H1 (cell line): ENCODE data around the gene ARID2. TPM values are rescaled to one million over a fixed set of nuclear protein-coding genes. Genes with fewer than 3 reads are reported as not detected.

Experiments
- CTCF ChIA-PET: fragments of 300-600 bp; sonication (Branson Sonifier 250); formaldehyde crosslinking; loops from one replicate; lab custom pipeline; 2021; ENCODE audit not compliant: partially characterized antibody; lab: Charles Lee
- POLR2A ChIA-PET: fragments of 300-600 bp; sonication (Branson Sonifier 250); formaldehyde crosslinking; loops from one replicate; lab custom pipeline; 2021; ENCODE audit warnings: inconsistent platforms; ENCODE audit not compliant: partially characterized antibody; lab: Charles Lee
- DNase-seq, 2 experiments: peaks; one replicate each; pipeline versions ENCODE4 v3.0.0 to v3.0.0-alpha.2; 2010 to 2022; ENCODE audit warnings: low spot score in 2 of 2, low read depth in 1 of 2, mixed read lengths in 1 of 2
- FAIRE-seq: peaks from 2 replicates; lab custom pipeline; 2011; peaks lifted over from hg19 to GRCh38; lab: Jason Lieb, UNC
- H2AFZ ChIP-seq: 2 replicates; pipeline ENCODE4 v1.8.1; 2012; ENCODE audit warnings: low read length, inconsistent platforms
- H2AK5ac ChIP-seq: 2 replicates; pipeline ENCODE4 v1.6.1; 2013; ENCODE audit warnings: low read depth, low read length
- H2BK120ac ChIP-seq: replicated peaks from 2 replicates; pipeline ENCODE3; 2013; ENCODE audit warnings: low read depth, low read length, inconsistent platforms
- H2BK12ac ChIP-seq: 2 replicates; pipeline ENCODE4 v1.6.1; 2013; ENCODE audit warnings: low read depth, low read length
- H2BK15ac ChIP-seq: 2 replicates; pipeline ENCODE4 v1.6.1; 2013; ENCODE audit warnings: low read length
- H2BK20ac ChIP-seq: 2 replicates; pipeline ENCODE4 v1.6.1; 2013; ENCODE audit warnings: low read length
- H2BK5ac ChIP-seq: 2 replicates; pipeline ENCODE4 v1.6.1; 2013; ENCODE audit warnings: low read depth, low read length
- H3K14ac ChIP-seq: 2 replicates; pipeline ENCODE4 v1.6.1; 2013; ENCODE audit warnings: inconsistent platforms; ENCODE audit not compliant: insufficient read length
- H3K18ac ChIP-seq: 2 replicates; pipeline ENCODE4 v1.6.1; 2013; ENCODE audit warnings: low read length; ENCODE audit errors: extremely low read depth
- H3K23ac ChIP-seq: 2 replicates; pipeline ENCODE4 v1.6.1; 2013; ENCODE audit warnings: inconsistent platforms; ENCODE audit not compliant: insufficient read length
- H3K23me2 ChIP-seq: 2 replicates; pipeline ENCODE4 v1.6.1; 2013; ENCODE audit warnings: low read depth, low read length
- H3K27ac ChIP-seq: 2 replicates; pipeline ENCODE4 v1.6.1; 2011; ENCODE audit warnings: low read depth, low read length, inconsistent platforms
- H3K27me3 ChIP-seq, 4 experiments: replicated peaks in 1 of 4; 1 replicate in 1 of 4; 2 replicates in 3 of 4; pipeline versions ENCODE4 v1.6.1 to v1.8.1; 2011 to 2013; ENCODE audit warnings: low read length in 3 of 4, mild to moderate bottlenecking in 3 of 4, inconsistent platforms in 2 of 4, mixed read lengths in 2 of 4, moderate library complexity in 1 of 4; ENCODE audit not compliant: control insufficient read depth in 3 of 4, insufficient read depth in 3 of 4; ENCODE audit errors: extremely low read depth in 1 of 4
- H3K36me3 ChIP-seq, 4 experiments: 2 replicates each; pipeline versions ENCODE4 v1.6.1 to v1.8.1; 2011 to 2013; ENCODE audit warnings: mild to moderate bottlenecking in 4 of 4, low read length in 3 of 4, moderate library complexity in 2 of 4, control low read depth in 1 of 4, inconsistent platforms in 1 of 4; ENCODE audit not compliant: insufficient read depth in 4 of 4, control insufficient read depth in 2 of 4
- H3K4ac ChIP-seq: replicated peaks from 2 replicates; pipeline ENCODE3; 2013; ENCODE audit warnings: low read length, low read depth, mixed read lengths, inconsistent platforms; ENCODE audit not compliant: insufficient read length
- H3K4me1 ChIP-seq, 4 experiments: replicated peaks in 1 of 4; 1 replicate in 1 of 4; 2 replicates in 3 of 4; pipeline versions ENCODE4 v1.6.1 to v1.8.1; 2011 to 2013; ENCODE audit warnings: low read length in 3 of 4, inconsistent platforms in 2 of 4, mixed read lengths in 1 of 4; ENCODE audit not compliant: insufficient read depth in 4 of 4, control insufficient read depth in 3 of 4
- H3K4me2 ChIP-seq, 2 experiments: 2 replicates each; pipeline versions ENCODE4 v1.6.1 to v1.8.1; 2011 to 2013; ENCODE audit warnings: low read depth in 2 of 2, low read length in 2 of 2, control low read depth in 1 of 2, inconsistent platforms in 1 of 2, mild to moderate bottlenecking in 1 of 2; ENCODE audit not compliant: insufficient read depth in 1 of 2
- H3K4me3 ChIP-seq, 4 experiments: fragments of 200-600, 300-600 bp in 1 of 4; sonication (generic), shearing (Covaris generic), sonication (Bioruptor Twin) in 1 of 4; 2 replicates each; pipeline versions ENCODE4 v1.5.1 to v1.8.1; 2011 to 2016; ENCODE audit warnings: low read length in 4 of 4, low read depth in 3 of 4, control low read depth in 2 of 4, inconsistent platforms in 2 of 4, mild to moderate bottlenecking in 2 of 4, mixed read lengths in 1 of 4, moderate library complexity in 1 of 4; ENCODE audit not compliant: insufficient read depth in 2 of 4; ENCODE audit errors: extremely low read depth in 1 of 4
- H3K56ac ChIP-seq: replicated peaks from 2 replicates; pipeline ENCODE3; 2013; ENCODE audit warnings: low read depth, mild to moderate bottlenecking, mixed read lengths, low read length, inconsistent platforms; ENCODE audit not compliant: insufficient read length
- H3K79me1 ChIP-seq: 2 replicates; pipeline ENCODE4 v1.6.1; 2013; ENCODE audit warnings: low read depth, low read length, control low read depth
- H3K79me2 ChIP-seq, 2 experiments: 2 replicates each; pipeline versions ENCODE4 v1.6.1 to v1.8.1; 2012 to 2013; ENCODE audit warnings: low read length in 2 of 2, mild to moderate bottlenecking in 2 of 2, inconsistent platforms in 1 of 2; ENCODE audit not compliant: insufficient read depth in 2 of 2, control insufficient read depth in 1 of 2
- H3K9ac ChIP-seq, 4 experiments: replicated peaks in 1 of 4; 1 replicate in 1 of 4; 2 replicates in 3 of 4; pipeline versions ENCODE4 v1.6.1 to v1.8.1; 2011 to 2013; ENCODE audit warnings: low read depth in 3 of 4, low read length in 3 of 4, control low read depth in 2 of 4, mild to moderate bottlenecking in 2 of 4, moderate library complexity in 2 of 4, inconsistent platforms in 1 of 4; ENCODE audit errors: extremely low read depth in 1 of 4
- H3K9me3 ChIP-seq, 2 experiments: 2 replicates each; pipeline versions ENCODE4 v1.6.1 to v1.8.1; 2012 to 2013; ENCODE audit warnings: mild to moderate bottlenecking in 2 of 2, moderate library complexity in 2 of 2, control low read depth in 1 of 2, inconsistent platforms in 1 of 2, low read depth in 1 of 2, low read length in 1 of 2, mixed read lengths in 1 of 2; ENCODE audit not compliant: insufficient read depth in 2 of 2
- H4K20me1 ChIP-seq, 2 experiments: replicated peaks in 1 of 2; 2 replicates each; pipeline versions ENCODE3 to v1.8.1; 2011 to 2013; ENCODE audit warnings: inconsistent platforms in 2 of 2, low read length in 2 of 2, mild to moderate bottlenecking in 1 of 2; ENCODE audit not compliant: insufficient read depth in 2 of 2, control insufficient read depth in 1 of 2
- H4K5ac ChIP-seq: 2 replicates; pipeline ENCODE4 v1.6.1; 2013; ENCODE audit warnings: low read length, low read depth, mixed read lengths, inconsistent platforms; ENCODE audit not compliant: insufficient read length
- H4K8ac ChIP-seq: 2 replicates; pipeline ENCODE4 v1.8.0; 2013; ENCODE audit warnings: mild to moderate bottlenecking, moderate library complexity, low read length, inconsistent platforms; ENCODE audit not compliant: insufficient read depth; ENCODE audit errors: extremely low read depth
- H4K91ac ChIP-seq: replicated peaks from 2 replicates; pipeline ENCODE3; 2013; ENCODE audit warnings: low read length, mixed read lengths, inconsistent platforms; ENCODE audit not compliant: insufficient read length
- EZH2 ChIP-seq: fragments of 200-600 bp; sonication (generic); IDR thresholded peaks from 2 replicates; pipeline ENCODE4 v1.7.1; 2012; ENCODE audit warnings: low read depth, mild to moderate bottlenecking, moderate library complexity, low read length, inconsistent platforms; ENCODE audit not compliant: severe bottlenecking
- GABPA ChIP-seq: IDR thresholded peaks from 2 replicates; pipeline ENCODE4 v1.6.1; 2011; ENCODE audit warnings: mild to moderate bottlenecking, low read length, moderate library complexity, borderline replicate concordance; ENCODE audit not compliant: insufficient read depth
- KDM4A ChIP-seq: IDR thresholded peaks from one replicate; pipeline ENCODE4 v1.7.1; 2012; ENCODE audit warnings: low read depth, mild to moderate bottlenecking, moderate library complexity, low read length, inconsistent platforms; ENCODE audit not compliant: severe bottlenecking
- POLR2AphosphoS5 ChIP-seq: IDR thresholded peaks from 2 replicates; pipeline ENCODE4 v1.6.1; 2011; ENCODE audit warnings: low read depth, low read length
- RAD21 ChIP-seq, 2 experiments: IDR thresholded peaks in 1 of 2; conservative IDR thresholded peaks in 1 of 2; 2 replicates each; pipeline ENCODE4 v1.6.1; 2011; ENCODE audit warnings: low read depth in 2 of 2, low read length in 2 of 2, improper control_type of control experiment in 1 of 2, inconsistent platforms in 1 of 2, mild to moderate bottlenecking in 1 of 2, moderate library complexity in 1 of 2
- polyA plus RNA-seq, 7 experiments: library from polyadenylated mRNA; depleted of rRNA in 3 of 7; stranded (reverse) in 5 of 7; unstranded in 2 of 7; fragments of >200 nt in 5 of 7; fragments of 200-250 nt in 2 of 7; gene quantifications; 1 replicate in 5 of 7; 2 replicates in 1 of 7; 4 replicates in 1 of 7; pipeline versions ENCODE4 v1.2.1 to v1.2.3, GENCODE V29; 2011 to 2013; ENCODE audit warnings: missing spikeins in 2 of 7, mixed read lengths in 2 of 7
- total RNA-seq: library from RNA; stranded (reverse); fragmentation: NEBNext Ultra II Directional; extraction: Animal tissue kit (Norgen Biotek cat#: 25700); gene quantifications from 2 replicates; pipeline ENCODE4 v1.2.1, GENCODE V29; 2021

ARID2 gene
- total and polyA plus RNA-seq, 2 of the 8 experiments (the other 6 are each of a cell fraction or from before 2014, with no cell fraction given) = 32.0 to 45.2 TPM

GRCh38 chr12:45680362-45680761 is 49.1 kb upstream of the ARID2 start:
- POLR2A ChIA-PET = interaction anchor here (0.7 to 1.0 kb wide), 2 partner anchors 49 to 302 kb away, joined by 3 read pairs; no protein-coding TSS in a partner anchor
- H2BK15ac ChIP-seq = no peak overlapping the region
- CTCF ChIA-PET = no interaction called here
- no peak overlapping the region for H4K8ac ChIP-seq
- no peaks in the 10 kb centered on the region for H3K9me3 ChIP-seq
- no peak overlapping the region for H3K4ac ChIP-seq
- no peak overlapping the region for H3K56ac ChIP-seq
- H2BK20ac ChIP-seq = no peak overlapping the region
- FAIRE-seq (no peak), DNase-seq (no peak)
- H3K79me2 ChIP-seq = no peaks in the 10 kb centered on the region
- no peaks in the 10 kb centered on the region for H3K4me1 ChIP-seq
- H2AFZ ChIP-seq = no peak overlapping the region
- H3K9ac ChIP-seq = no peak overlapping the region
- H4K5ac ChIP-seq = no peak overlapping the region
- no peak overlapping the region for H3K18ac ChIP-seq
- no peak overlapping the region for H3K4me3 ChIP-seq
- H3K4me2 ChIP-seq = no peak overlapping the region
- no peak overlapping the region for H3K14ac ChIP-seq
- H4K20me1 ChIP-seq = no peaks in the 10 kb centered on the region
- H3K23me2 ChIP-seq = no peaks in the 10 kb centered on the region; the same call in 1 of the 2 replicates
- H3K27me3 ChIP-seq = no peaks in the 10 kb centered on the region
- no peak overlapping the region for H3K23ac ChIP-seq
- H2BK120ac ChIP-seq = no peak overlapping the region
- no peak overlapping the region for H4K91ac ChIP-seq
- no peak for TF ChIP-seq RAD21 (IDR thresholded peaks at IDR 0.05 in 1 of 2, conservative IDR thresholded peaks at IDR 0.05 in 1 of 2; ENCODE audit: low read depth in 2 of 2, low read length in 2 of 2)
- TF ChIP-seq EZH2 = no peak
- no peak for TF ChIP-seq KDM4A
- TF ChIP-seq GABPA = no peak
- TF ChIP-seq POLR2AphosphoS5 = no peak
- H3K79me1 ChIP-seq = no peaks in the 10 kb centered on the region
- no peak overlapping the region for H2BK5ac ChIP-seq
- H3K36me3 ChIP-seq = no peaks in the 10 kb centered on the region
- no peak overlapping the region for H2BK12ac ChIP-seq
- no peak overlapping the region for H3K27ac ChIP-seq
- no peak overlapping the region for H2AK5ac ChIP-seq
